ENCODE data around the gene KIF3C. TPM values are rescaled to one million over a fixed set of nuclear protein-coding genes. Genes with fewer than 3 reads are reported as not detected.
A peak's percentile ranks its signal among the peaks of the same experiment; 100 is the strongest.
"Not testable (repeated sequence)": the region's sequence is repeated elsewhere in the genome, so short reads cannot be mapped to it uniquely, and the experiment has no call there.

KIF3C gene
- total RNA-seq, 2 experiments from 2014 or later: 5.2 to 5.3 TPM

- ATAC-seq; intact Hi-C loops (cut with DNase I, micrococcal nuclease); DNase-seq; H3K9me3 Mint-ChIP-seq (ENCODE audit: low read depth); H3K27me3 Mint-ChIP-seq; H3K4me3 Mint-ChIP-seq; H3K36me3 Mint-ChIP-seq (ENCODE audit: low read depth); H3K27ac Mint-ChIP-seq; POLR2A ChIA-PET; H3K4me1 Mint-ChIP-seq: not testable (repeated sequence)
- CTCF ChIA-PET: interaction anchor here (0.9 to 1.0 kb wide), 2 partner anchors 24 to 201 kb away, joined by 3 to 4 read pairs; no protein-coding TSS in a partner anchor
Observed at GRCh38 chr2:25998816-25999383, 16.6 kb upstream of the KIF3C start.

DNA sequence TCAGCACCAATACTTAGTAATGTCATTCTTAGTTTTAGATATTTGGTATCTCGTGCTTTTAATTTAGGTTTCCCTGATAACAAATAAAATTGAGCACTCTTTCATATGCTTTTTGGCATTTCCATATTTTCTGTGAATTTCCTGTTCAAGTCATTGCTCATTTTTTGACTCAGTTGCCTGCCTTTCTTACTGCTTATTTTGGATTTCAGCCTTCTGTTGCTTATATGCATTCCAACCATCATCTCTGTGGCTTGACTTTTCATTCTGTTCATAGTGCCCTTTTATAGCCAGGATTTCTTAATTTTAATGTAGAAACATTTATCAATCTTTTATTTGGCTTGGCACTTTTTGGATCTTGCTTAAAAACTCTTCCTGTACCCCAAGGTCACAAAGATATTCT, 14.5 kb upstream of the KIF3C start:
- CTCF ChIA-PET: no interaction called here
- H3K27me3 Mint-ChIP-seq: no peaks in the 10 kb centered on the region

GRCh38 chr2:25994509-25994908, 12.2 kb upstream of the KIF3C start:
- ChIA-PET POLR2A (no interaction called here), CTCF (interaction anchor here (0.6 to 6.3 kb wide), 2 partner anchors 151 to 245 kb away, joined by 3 to 56 read pairs; no protein-coding TSS in a partner anchor)
- peaks cover 8% of the 10 kb centered on the region for H3K4me1 Mint-ChIP-seq
- no peak overlapping the region for H3K27ac Mint-ChIP-seq
- no peaks in the 10 kb centered on the region for H3K27me3 Mint-ChIP-seq
- DNase-seq (no peak), ATAC-seq (no peak)
- no peaks in the 10 kb centered on the region for H3K36me3 Mint-ChIP-seq (ENCODE audit: low read depth)
- H3K4me3 Mint-ChIP-seq: no peak overlapping the region
- intact Hi-C loops (cut with DNase I, micrococcal nuclease): loop anchor here in 1 of 2 experiments (5.0 kb wide), 1 partner anchor 42 kb away; no protein-coding TSS in a partner anchor
- no peaks in the 10 kb centered on the region for H3K9me3 Mint-ChIP-seq (ENCODE audit: low read depth)

More for the DNA sequence above, 14.5 kb upstream of the KIF3C start:
- Mint-ChIP-seq H3K4me1 (peaks cover 3% of the 10 kb centered on the region), H3K4me3 (no peak overlapping the region), H3K27ac (no peak overlapping the region), H3K36me3 (ENCODE audit: low read depth) (no peaks in the 10 kb centered on the region), H3K9me3 (ENCODE audit: low read depth) (no peaks in the 10 kb centered on the region)
- intact Hi-C loops (cut with DNase I, micrococcal nuclease): no loop called here
- POLR2A ChIA-PET: no interaction called here
- DNase-seq (no peak), ATAC-seq (no peak)

DNA sequence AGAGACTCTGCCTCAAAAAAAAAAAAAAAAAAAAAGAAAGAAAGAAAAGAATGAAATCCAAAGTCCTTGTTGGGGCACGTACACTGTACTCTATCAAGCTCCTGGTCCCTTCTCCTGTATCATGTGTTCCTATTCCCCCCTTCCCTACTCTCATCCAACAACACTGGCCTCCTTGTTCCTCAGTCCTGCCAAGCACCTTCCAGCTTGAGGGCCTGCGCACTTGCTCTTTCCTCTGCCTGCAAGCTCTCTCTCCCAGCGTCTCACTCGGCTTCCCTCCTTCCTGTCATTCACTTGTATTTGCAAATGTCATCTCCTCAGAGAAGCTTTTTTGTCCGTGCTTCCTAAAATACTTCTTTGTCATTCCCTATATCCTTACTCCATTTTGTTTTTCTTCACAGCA, 10.8 kb upstream of the KIF3C start:
- ATAC-seq (no peak), DNase-seq (no peak)
- ChIA-PET POLR2A (no interaction called here), CTCF (interaction anchor here (0.6 to 6.3 kb wide), 8 partner anchors 13 to 1023 kb away, joined by 3 to 56 read pairs (median 4); no protein-coding TSS in a partner anchor)
- Mint-ChIP-seq H3K27ac (no peak overlapping the region), H3K36me3 (ENCODE audit: low read depth) (no peaks in the 10 kb centered on the region), H3K4me3 (no peak overlapping the region), H3K9me3 (ENCODE audit: low read depth) (no peaks in the 10 kb centered on the region), H3K4me1 (peaks cover 8% of the 10 kb centered on the region), H3K27me3 (no peaks in the 10 kb centered on the region)
- intact Hi-C loops (cut with DNase I, micrococcal nuclease): loop anchor here in 1 of 2 experiments (5.0 kb wide), 1 partner anchor 41 kb away; no protein-coding TSS in a partner anchor

DNA sequence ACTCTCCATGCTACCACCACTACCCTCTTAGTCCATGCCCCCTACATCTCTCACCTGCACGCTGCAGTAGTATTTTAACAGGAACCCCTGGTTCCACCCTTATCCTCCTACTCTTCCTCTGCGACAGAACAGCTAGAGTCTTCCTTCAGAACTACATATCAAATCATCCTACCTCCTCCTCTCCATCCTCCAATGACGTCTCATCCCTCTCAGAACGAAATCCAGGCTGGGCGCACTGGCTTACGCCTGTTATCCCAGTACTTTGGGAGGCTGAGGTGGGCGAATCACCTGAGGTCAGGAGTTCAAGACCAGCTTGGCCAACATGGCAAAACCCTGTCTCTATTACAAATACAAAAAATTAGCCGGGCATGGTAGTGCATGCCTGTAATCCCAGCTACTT, 10.3 kb upstream of the KIF3C start:
- CTCF ChIA-PET: interaction anchor here (0.6 to 6.3 kb wide), 10 partner anchors 13 to 1024 kb away, joined by 3 to 56 read pairs (median 6); no protein-coding TSS in a partner anchor
- Mint-ChIP-seq H3K4me1 (peaks cover 8% of the 10 kb centered on the region), H3K36me3 (ENCODE audit: low read depth) (no peaks in the 10 kb centered on the region), H3K9me3 (ENCODE audit: low read depth) (no peaks in the 10 kb centered on the region), H3K27ac (no peak overlapping the region), H3K4me3 (no peak overlapping the region), H3K27me3 (no peaks in the 10 kb centered on the region)
- intact Hi-C loops (cut with DNase I, micrococcal nuclease): loop anchor here in 1 of 2 experiments (5.0 kb wide), 1 partner anchor 40 kb away; no protein-coding TSS in a partner anchor
- ATAC-seq (no peak), DNase-seq (no peak)
- POLR2A ChIA-PET: interaction anchor here (0.5 kb wide), 1 partner anchor 73 kb away, joined by 6 read pairs; no protein-coding TSS in a partner anchor

DNA sequence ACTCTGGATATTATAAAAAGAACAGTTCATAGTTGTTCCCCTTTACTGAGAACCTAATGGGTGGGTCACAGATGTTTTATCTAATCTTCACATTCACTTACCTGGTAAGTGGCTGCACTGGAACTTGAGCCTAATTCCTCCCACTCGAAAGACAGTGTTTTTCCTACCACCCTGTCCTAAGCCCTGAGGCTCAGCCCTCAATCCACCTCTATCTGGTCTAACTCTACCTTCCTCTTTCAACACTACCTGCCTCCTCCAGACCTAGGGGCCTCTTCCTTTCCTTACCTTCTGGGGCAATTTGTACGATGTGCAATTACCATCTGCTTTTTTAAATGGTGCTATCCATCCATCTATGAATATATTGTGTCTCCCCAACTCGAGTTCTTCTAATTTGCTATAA, 9.7 kb upstream of the KIF3C start:
- Mint-ChIP-seq H3K9me3 (ENCODE audit: low read depth) (no peaks in the 10 kb centered on the region), H3K27me3 (no peaks in the 10 kb centered on the region), H3K4me3 (no peak overlapping the region), H3K4me1 (peaks cover 8% of the 10 kb centered on the region), H3K27ac (no peak overlapping the region), H3K36me3 (ENCODE audit: low read depth) (no peaks in the 10 kb centered on the region)
- intact Hi-C loops (cut with DNase I, micrococcal nuclease): loop anchor here (1.0 to 5.0 kb wide), 7 partner anchors 40 to 338 kb away; partner anchors contain the start of genes HADHA (in 1 of the 2), HADHB (in 1 of the 2) and RAB10 (in 1 of the 2)
- ATAC-seq (peak; percentile 33), DNase-seq (no peak)
- POLR2A ChIA-PET: interaction anchor here (0.5 to 0.8 kb wide), 3 partner anchors 10 to 73 kb away, joined by 4 to 12 read pairs (median 6); partner anchors contain the start of gene KIF3C
- CTCF ChIA-PET: interaction anchor here (0.6 to 6.3 kb wide), 36 partner anchors 10 to 478 kb away, joined by 3 to 56 read pairs (median 4); partner anchors contain the start of genes KIF3C and SELENOI

GRCh38 chr2:25989154-25989553, 6.9 kb upstream of the KIF3C start:
- POLR2A ChIA-PET: no interaction called here
- Mint-ChIP-seq H3K4me3 (no peak overlapping the region), H3K27ac (no peak overlapping the region), H3K9me3 (ENCODE audit: low read depth) (no peaks in the 10 kb centered on the region), H3K27me3 (no peaks in the 10 kb centered on the region), H3K4me1 (peaks cover 8% of the 10 kb centered on the region), H3K36me3 (ENCODE audit: low read depth) (no peaks in the 10 kb centered on the region)
- CTCF ChIA-PET: interaction anchor here (0.5 to 6.3 kb wide), 5 partner anchors 99 to 255 kb away, joined by 3 to 56 read pairs (median 3); partner anchors contain the start of genes HADHA and HADHB
- intact Hi-C loops (cut with DNase I, micrococcal nuclease): no loop called here
- ATAC-seq (no peak), DNase-seq (no peak)

DNA sequence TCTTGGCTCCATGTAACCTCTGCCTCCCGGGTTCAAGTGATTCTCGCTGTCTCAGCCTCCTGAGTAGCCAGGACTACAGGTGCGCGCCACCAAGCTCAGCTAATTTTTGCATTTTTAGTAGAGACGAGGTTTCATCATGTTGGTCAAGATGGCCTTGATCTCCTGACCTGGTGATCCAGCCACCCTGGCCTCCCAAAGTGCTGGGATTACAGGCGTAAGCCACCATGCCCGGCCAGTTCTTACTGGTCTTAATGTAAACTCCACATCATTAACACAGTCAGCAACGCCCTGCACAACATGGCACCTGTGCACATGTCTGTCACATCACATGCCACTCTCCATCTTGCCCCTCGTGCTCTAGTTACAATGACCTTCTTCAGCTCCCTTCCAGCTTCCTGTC, 5.8 kb upstream of the KIF3C start:
- no peak overlapping the region for H3K4me3 Mint-ChIP-seq
- H3K4me1 Mint-ChIP-seq: peaks cover 8% of the 10 kb centered on the region
- H3K36me3 Mint-ChIP-seq (ENCODE audit: low read depth): no peaks in the 10 kb centered on the region
- intact Hi-C loops (cut with DNase I, micrococcal nuclease): no loop called here
- POLR2A ChIA-PET: no interaction called here
- no peaks in the 10 kb centered on the region for H3K27me3 Mint-ChIP-seq
- ATAC-seq (no peak), DNase-seq (no peak)
- CTCF ChIA-PET: interaction anchor here (0.6 to 1.4 kb wide), 3 partner anchors 17 to 140 kb away, joined by 3 read pairs; no protein-coding TSS in a partner anchor
- H3K9me3 Mint-ChIP-seq (ENCODE audit: low read depth): no peaks in the 10 kb centered on the region
- H3K27ac Mint-ChIP-seq: no peak overlapping the region

DNA sequence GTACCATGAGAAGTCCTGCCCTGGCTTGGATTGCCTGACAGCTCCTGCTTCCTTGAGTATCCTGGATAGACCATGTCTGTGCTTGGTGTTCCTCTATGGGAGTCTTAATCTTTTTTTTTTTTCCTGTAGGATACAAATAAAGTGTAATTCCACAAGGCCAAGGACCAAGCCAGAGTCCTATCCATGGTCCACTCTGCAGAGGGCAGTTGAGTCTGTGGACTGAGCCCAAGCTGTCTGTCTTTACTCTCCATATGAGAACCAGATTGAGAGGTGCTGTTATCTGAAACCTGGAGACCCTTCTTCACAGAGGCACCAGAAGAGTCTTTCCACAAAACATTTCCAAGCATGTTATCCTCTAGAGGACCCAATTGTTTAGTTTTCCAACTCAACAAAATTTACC, 1.4 kb upstream of the KIF3C start:
- Mint-ChIP-seq H3K27ac (no peak overlapping the region), H3K9me3 (ENCODE audit: low read depth) (no peaks in the 10 kb centered on the region), H3K36me3 (ENCODE audit: low read depth) (no peaks in the 10 kb centered on the region), H3K4me3 (peak overlapping the region; percentile 77), H3K27me3 (no peaks in the 10 kb centered on the region), H3K4me1 (peaks cover 2% of the 10 kb centered on the region)
- intact Hi-C loops (cut with DNase I, micrococcal nuclease): loop anchor here in 1 of 2 experiments (2.0 kb wide), 1 partner anchor 51 kb away; the partner anchor contains the start of gene RAB10
- ChIA-PET CTCF (interaction anchor here (0.6 to 1.3 kb wide), 4 partner anchors 51 to 377 kb away, joined by 3 to 5 read pairs (median 3); no protein-coding TSS in a partner anchor), POLR2A (interaction anchor here (0.6 kb wide), 1 partner anchor 216 kb away, joined by 3 read pairs; no protein-coding TSS in a partner anchor)
- ATAC-seq (no peak), DNase-seq (no peak)

GRCh38 chr2:25982968-25983280, 627 bp upstream of the KIF3C start:
- POLR2A ChIA-PET: no interaction called here
- DNase-seq (no peak), ATAC-seq (no peak)
- H3K4me1 Mint-ChIP-seq: peaks cover 2% of the 10 kb centered on the region
- CTCF ChIA-PET: interaction anchor here (1.0 to 3.2 kb wide), 4 partner anchors 10 to 162 kb away, joined by 3 to 11 read pairs (median 4); no protein-coding TSS in a partner anchor
- H3K27me3 Mint-ChIP-seq: no peaks in the 10 kb centered on the region
- no peaks in the 10 kb centered on the region for H3K9me3 Mint-ChIP-seq (ENCODE audit: low read depth)
- no peak overlapping the region for H3K27ac Mint-ChIP-seq
- H3K36me3 Mint-ChIP-seq (ENCODE audit: low read depth): no peaks in the 10 kb centered on the region
- intact Hi-C loops (cut with DNase I, micrococcal nuclease): loop anchor here (1.0 to 2.0 kb wide), 4 partner anchors 50 to 363 kb away; partner anchors contain the start of genes ADGRF3 (in 1 of the 2), ASXL2 (in 1 of the 2), RAB10 (in 1 of the 2) and SELENOI (in 1 of the 2)
- peak overlapping the region; percentile 77 for H3K4me3 Mint-ChIP-seq

DNA sequence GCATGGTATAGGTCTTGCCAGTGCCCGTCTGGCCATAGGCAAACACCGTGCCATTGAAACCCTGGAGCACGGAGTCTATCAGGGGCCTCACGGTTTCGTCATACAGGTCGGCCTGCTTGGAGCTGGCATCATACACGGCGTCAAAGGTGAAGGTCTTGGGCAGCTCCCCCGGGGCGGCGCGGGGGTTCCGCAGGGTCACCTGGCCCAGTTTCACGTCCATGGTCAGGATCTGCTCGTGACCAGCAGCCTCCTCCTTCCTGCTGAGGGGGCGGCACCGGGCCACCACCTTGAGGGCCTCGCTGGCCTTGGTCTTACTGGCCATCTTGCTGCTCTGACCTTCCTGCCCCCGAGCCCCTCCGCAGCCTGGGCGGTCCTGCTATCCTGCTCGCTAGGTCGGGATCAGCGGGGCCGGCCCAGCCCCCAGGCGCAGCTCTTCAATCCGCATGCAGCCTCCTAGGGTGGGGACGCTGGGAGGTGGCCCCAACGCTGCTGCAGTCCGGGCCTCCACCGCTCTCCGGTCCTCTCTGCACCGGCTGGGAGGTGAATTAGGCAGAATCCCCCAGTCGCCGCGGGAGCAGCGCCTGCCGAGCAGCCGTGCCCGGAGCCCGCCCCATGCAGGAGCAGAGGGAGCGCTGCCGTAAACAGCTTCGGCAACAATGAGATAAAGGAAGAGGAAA, 563 bp downstream of the KIF3C start:
- ChIA-PET POLR2A (interaction anchor here (0.9 kb wide), 1 partner anchor 10 kb away, joined by 4 read pairs; no protein-coding TSS in a partner anchor), CTCF (interaction anchor here (0.7 to 3.2 kb wide), 8 partner anchors 9 to 597 kb away, joined by 3 to 11 read pairs (median 4); no protein-coding TSS in a partner anchor)
- Mint-ChIP-seq H3K4me3 (peak overlapping the region; percentile 77), H3K4me1 (peaks cover 8% of the 10 kb centered on the region), H3K27ac (no peak overlapping the region), H3K9me3 (ENCODE audit: low read depth) (no peaks in the 10 kb centered on the region), H3K27me3 (no peaks in the 10 kb centered on the region), H3K36me3 (ENCODE audit: low read depth) (no peaks in the 10 kb centered on the region)
- intact Hi-C loops (cut with DNase I, micrococcal nuclease): loop anchor here (1.0 to 2.0 kb wide), 4 partner anchors 52 to 365 kb away; partner anchors contain the start of genes ADGRF3 (in 1 of the 2), ASXL2 (in 1 of the 2), RAB10 (in 1 of the 2) and SELENOI (in 1 of the 2)
- ATAC-seq: peak; percentile 55
- DNase-seq: peak; percentile 52
